WTC11 (cell line): Measurements from ENCODE around the gene GIPC1. TPM values are rescaled to one million over a fixed set of nuclear protein-coding genes. Genes with fewer than 3 reads are reported as not detected.

Source experiments
- ATAC-seq: fragments of 200-7000 bp; cut with Tn5 transposase; 2 replicates; pipeline ENCODE4 v1.10.0; 2021; ENCODE audit warnings: mild to moderate bottlenecking, moderate library complexity
- CTCF ChIA-PET: fragments of 300-600 bp; sonication (Branson Sonifier 250); formaldehyde crosslinking; loops from one replicate; lab custom pipeline; 2021; ENCODE audit warnings: antibody characterized with exemption; lab: Charles Lee
- POLR2A ChIA-PET: fragments of 350-600 bp; sonication (Branson Sonifier 250); formaldehyde crosslinking; loops from one replicate; lab custom pipeline; 2021; ENCODE audit warnings: antibody characterized with exemption; lab: Charles Lee
- DNase-seq: peaks from one replicate; pipeline ENCODE4 v3.0.0; 2021; ENCODE audit warnings: low spot score
- H3K27ac Mint-ChIP-seq: 2 replicates; pipeline ENCODE4 v1.8.0; 2021; ENCODE audit warnings: mixed read lengths
- H3K27me3 Mint-ChIP-seq: 2 replicates; pipeline ENCODE4 v1.8.0; 2021; ENCODE audit warnings: low read depth, mild to moderate bottlenecking, moderate library complexity, mixed read lengths
- H3K36me3 Mint-ChIP-seq: 2 replicates; pipeline ENCODE4 v1.8.0; 2021; ENCODE audit warnings: mixed read lengths
- H3K4me1 Mint-ChIP-seq: 2 replicates; pipeline ENCODE4 v1.8.0; 2022; ENCODE audit warnings: mixed read lengths
- H3K4me3 Mint-ChIP-seq: 2 replicates; pipeline ENCODE4 v1.8.0; 2021; ENCODE audit warnings: mild to moderate bottlenecking, moderate library complexity, mixed read lengths
- H3K9me3 Mint-ChIP-seq: 2 replicates; pipeline ENCODE4 v1.8.0; 2021; ENCODE audit warnings: mixed read lengths
- CBFB ChIP-seq: sonication (generic); formaldehyde crosslinking; IDR thresholded peaks from 2 replicates; pipeline ENCODE4 v1.8.1; 2022; ENCODE audit warnings: mild to moderate bottlenecking, low read depth, missing genetic modification reagents
- E2F5 ChIP-seq: sonication (generic); formaldehyde crosslinking; IDR thresholded peaks from 2 replicates; pipeline ENCODE4 v1.8.1; 2022; ENCODE audit warnings: mild to moderate bottlenecking, moderate library complexity, missing genetic modification reagents
- FOXP1 ChIP-seq: sonication (generic); formaldehyde crosslinking; IDR thresholded peaks from 2 replicates; pipeline ENCODE4 v1.8.0; 2022; ENCODE audit warnings: missing genetic modification reagents, mild to moderate bottlenecking, moderate library complexity, borderline replicate concordance
- FOXP4 ChIP-seq: sonication (generic); formaldehyde crosslinking; IDR thresholded peaks from 2 replicates; pipeline ENCODE4 v1.8.0; 2022; ENCODE audit warnings: mild to moderate bottlenecking, missing genetic modification reagents
- GABPB1 ChIP-seq: sonication (generic); formaldehyde crosslinking; IDR thresholded peaks from 2 replicates; pipeline ENCODE4 v1.8.1; 2023; ENCODE audit warnings: mild to moderate bottlenecking, missing genetic modification reagents
- JAZF1 ChIP-seq: fragments of 250-450 bp; sonication (Bioruptor Pico); IDR thresholded peaks from 2 replicates; pipeline ENCODE4 v1.9.0; 2021; ENCODE audit warnings: moderate library complexity, mild to moderate bottlenecking, inconsistent platforms
- JUN ChIP-seq: sonication (generic); formaldehyde crosslinking; IDR thresholded peaks from 2 replicates; pipeline ENCODE4 v1.8.0; 2023; ENCODE audit warnings: mild to moderate bottlenecking, missing genetic modification reagents
- NFATC4 ChIP-seq: fragments of 250-450 bp; sonication (Bioruptor Pico); IDR thresholded peaks from 2 replicates; pipeline ENCODE4 v1.9.0; 2021; ENCODE audit warnings: mild to moderate bottlenecking
- NR1H2 ChIP-seq: sonication (generic); formaldehyde crosslinking; IDR thresholded peaks from 2 replicates; pipeline ENCODE4 v1.9.0; 2021; ENCODE audit warnings: mild to moderate bottlenecking, moderate library complexity, missing genetic modification reagents
- RELA ChIP-seq: sonication (generic); formaldehyde crosslinking; IDR thresholded peaks from 2 replicates; pipeline ENCODE4 v1.8.1; 2022; ENCODE audit warnings: missing genetic modification reagents, mild to moderate bottlenecking, borderline replicate concordance
- SMAD4 ChIP-seq: sonication (generic); formaldehyde crosslinking; IDR thresholded peaks from 2 replicates; pipeline ENCODE4 v1.8.0; 2022; ENCODE audit warnings: mild to moderate bottlenecking, missing genetic modification reagents
- TEAD1 ChIP-seq: sonication (generic); formaldehyde crosslinking; IDR thresholded peaks from 2 replicates; pipeline ENCODE4 v1.8.0; 2022; ENCODE audit warnings: mild to moderate bottlenecking, missing genetic modification reagents
- TEAD4 ChIP-seq: sonication (generic); formaldehyde crosslinking; IDR thresholded peaks from 2 replicates; pipeline ENCODE4 v1.8.0; 2022; ENCODE audit warnings: mild to moderate bottlenecking, missing genetic modification reagents
- USF1 ChIP-seq: sonication (generic); formaldehyde crosslinking; IDR thresholded peaks from 2 replicates; pipeline ENCODE4 v1.8.0; 2022; ENCODE audit warnings: mild to moderate bottlenecking, missing genetic modification reagents
- ZMAT4 ChIP-seq: fragments of 250-450 bp; sonication (Bioruptor Pico); IDR thresholded peaks from 2 replicates; pipeline ENCODE4 v1.9.0; 2021; ENCODE audit warnings: mild to moderate bottlenecking
- ZNF121 ChIP-seq: sonication (generic); formaldehyde crosslinking; IDR thresholded peaks from 2 replicates; pipeline ENCODE4 v1.8.0; 2023; ENCODE audit warnings: missing genetic modification reagents
- ZNF416 ChIP-seq: fragments of 250-450 bp; sonication (Bioruptor Pico); IDR thresholded peaks from 2 replicates; pipeline ENCODE4 v1.9.0; 2021; ENCODE audit warnings: mild to moderate bottlenecking, inconsistent platforms
- total RNA-seq: library from RNA; stranded (reverse); gene quantifications from 3 replicates; pipeline ENCODE4 v1.2.3, GENCODE V29; 2021
- TF ChIP-seq, protein P1 (sequence below): sonication (generic); formaldehyde crosslinking; IDR thresholded peaks from 2 replicates; pipeline ENCODE4 v1.8.0; 2022; ENCODE audit warnings: mild to moderate bottlenecking, missing genetic modification reagents
- TF ChIP-seq, protein P2 (sequence below): sonication (generic); formaldehyde crosslinking; IDR thresholded peaks from 2 replicates; pipeline ENCODE4 v1.8.1; 2023; ENCODE audit warnings: mild to moderate bottlenecking, moderate library complexity, missing genetic modification reagents
- TF ChIP-seq, protein P3 (sequence below): fragments of 250-450 bp; sonication (Bioruptor Pico); IDR thresholded peaks from 2 replicates; pipeline ENCODE4 v1.9.0; 2021; ENCODE audit warnings: moderate library complexity, mild to moderate bottlenecking, inconsistent platforms, borderline replicate concordance
- TF ChIP-seq, protein P4 (sequence below): sonication (generic); formaldehyde crosslinking; IDR thresholded peaks from 2 replicates; pipeline ENCODE4 v1.8.0; 2022; ENCODE audit warnings: mild to moderate bottlenecking, missing genetic modification reagents
- TF ChIP-seq, protein P5 (sequence below): fragments of 250-450 bp; sonication (Bioruptor Pico); IDR thresholded peaks from 2 replicates; pipeline ENCODE4 v2.1.2; 2022; ENCODE audit warnings: mild to moderate bottlenecking, moderate library complexity
- TF ChIP-seq, protein P6 (sequence below): sonication (generic); formaldehyde crosslinking; IDR thresholded peaks from 2 replicates; pipeline ENCODE4 v1.8.1; 2023; ENCODE audit warnings: mild to moderate bottlenecking, missing genetic modification reagents
- TF ChIP-seq, protein P7 (sequence below): sonication (generic); formaldehyde crosslinking; conservative IDR thresholded peaks from 2 replicates; pipeline ENCODE4 v1.8.1; 2022; ENCODE audit warnings: mild to moderate bottlenecking, missing genetic modification reagents

The GIPC1 gene
- total RNA-seq, 1 experiment from 2014 or later = 76.5 TPM

DNA sequence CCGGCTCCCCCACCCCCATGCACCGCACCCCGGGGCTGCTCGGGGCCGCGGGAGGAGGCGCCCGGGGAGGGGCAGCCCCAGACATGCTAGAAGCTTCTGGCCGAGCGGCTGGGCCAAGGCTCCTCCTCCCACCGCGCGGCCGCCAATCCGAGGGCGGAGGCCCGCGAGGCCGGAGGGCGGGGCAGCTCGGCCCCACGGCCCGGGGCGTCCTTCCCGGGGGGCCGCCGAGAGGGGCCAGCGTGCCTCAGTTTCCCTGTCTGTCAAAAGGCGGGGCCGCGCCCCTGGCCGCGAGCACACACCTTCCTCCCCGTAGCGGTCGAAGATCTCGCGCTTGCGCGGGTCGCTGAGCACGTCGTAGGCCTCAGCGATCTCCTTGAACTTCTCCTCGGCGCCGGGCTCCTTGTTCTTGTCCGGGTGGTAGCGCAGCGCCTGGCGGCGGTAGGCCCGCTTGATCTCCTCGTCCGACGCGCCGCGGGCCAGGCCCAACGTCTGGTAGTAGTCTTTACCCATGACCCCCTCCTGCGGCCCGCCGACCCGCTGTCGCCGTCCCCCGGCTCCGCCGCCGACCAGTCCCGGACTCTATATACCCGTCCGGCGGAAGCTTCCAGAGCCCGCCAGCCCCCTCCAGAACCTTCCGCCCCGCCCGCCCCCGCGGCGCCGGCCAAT, 22.0 kb upstream of the GIPC1 start, which contains the start of gene DNAJB1:
TSS of gene DNAJB1 (minus strand) at position 558 of the 666 bp plus-strand sequence. CDS start at position 510, 48 bp downstream.
- H3K9me3 Mint-ChIP-seq = no peaks in the 10 kb centered on the region
- ChIA-PET CTCF (interaction anchor here (0.6 to 3.8 kb wide), 12 partner anchors 8 to 112 kb away, joined by 3 to 34 read pairs (median 6); partner anchors contain the start of gene GIPC1), POLR2A (interaction anchor here (0.5 to 1.5 kb wide), 14 partner anchors 10 to 706 kb away, joined by 3 to 6 read pairs (median 4); partner anchors contain the start of genes GIPC1 and NDUFB7)
- peak within 1 kb of the TSS; percentile 92 for H3K4me3 Mint-ChIP-seq
- peaks cover 27% of the 10 kb centered on the region for H3K4me1 Mint-ChIP-seq
- DNase-seq (peak; percentile 58), ATAC-seq (peak; percentile 77)
- H3K27ac Mint-ChIP-seq = peak within 1 kb of the TSS; percentile 94
- H3K27me3 Mint-ChIP-seq = no peaks in the 10 kb centered on the region
- peaks cover 25% of the 10 kb centered on the region for H3K36me3 Mint-ChIP-seq
- TF ChIP-seq JUN (CRISPR knock-in tag) (peak; percentile 76; the same call in 1 of the 2 replicates), ZNF416 (peak; percentile 90), SMAD4 (CRISPR knock-in tag) (0 out of 2 replicates have a peak, but pooled peaks have one; percentile 57), E2F5 (CRISPR knock-in tag) (peak; percentile 47; the same call in 1 of the 2 replicates), RELA (CRISPR knock-in tag) (no peak), ZNF121 (CRISPR knock-in tag) (no peak), JAZF1 (no peak), GABPB1 (no peak), FOXP1 (CRISPR knock-in tag) (no peak), USF1 (CRISPR knock-in tag) (peak; percentile 43; the same call in 1 of the 2 replicates), TEAD4 (0 out of 2 replicates have a peak, but pooled peaks have one; percentile 46), CBFB (CRISPR knock-in tag) (no peak), TEAD1 (CRISPR knock-in tag) (peak; percentile 78), NFATC4 (peak; percentile 72; the same call in 1 of the 2 replicates), FOXP4 (peak; percentile 63; the same call in 1 of the 2 replicates), NR1H2 (CRISPR knock-in tag) (no peak), ZMAT4 (CRISPR knock-in tag) (peak; percentile 32; the same call in 1 of the 2 replicates)
- TF ChIP-seq, protein P1, sequence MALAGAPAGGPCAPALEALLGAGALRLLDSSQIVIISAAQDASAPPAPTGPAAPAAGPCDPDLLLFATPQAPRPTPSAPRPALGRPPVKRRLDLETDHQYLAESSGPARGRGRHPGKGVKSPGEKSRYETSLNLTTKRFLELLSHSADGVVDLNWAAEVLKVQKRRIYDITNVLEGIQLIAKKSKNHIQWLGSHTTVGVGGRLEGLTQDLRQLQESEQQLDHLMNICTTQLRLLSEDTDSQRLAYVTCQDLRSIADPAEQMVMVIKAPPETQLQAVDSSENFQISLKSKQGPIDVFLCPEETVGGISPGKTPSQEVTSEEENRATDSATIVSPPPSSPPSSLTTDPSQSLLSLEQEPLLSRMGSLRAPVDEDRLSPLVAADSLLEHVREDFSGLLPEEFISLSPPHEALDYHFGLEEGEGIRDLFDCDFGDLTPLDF (CRISPR knock-in tag) = no peak
- TF ChIP-seq, protein P2, sequence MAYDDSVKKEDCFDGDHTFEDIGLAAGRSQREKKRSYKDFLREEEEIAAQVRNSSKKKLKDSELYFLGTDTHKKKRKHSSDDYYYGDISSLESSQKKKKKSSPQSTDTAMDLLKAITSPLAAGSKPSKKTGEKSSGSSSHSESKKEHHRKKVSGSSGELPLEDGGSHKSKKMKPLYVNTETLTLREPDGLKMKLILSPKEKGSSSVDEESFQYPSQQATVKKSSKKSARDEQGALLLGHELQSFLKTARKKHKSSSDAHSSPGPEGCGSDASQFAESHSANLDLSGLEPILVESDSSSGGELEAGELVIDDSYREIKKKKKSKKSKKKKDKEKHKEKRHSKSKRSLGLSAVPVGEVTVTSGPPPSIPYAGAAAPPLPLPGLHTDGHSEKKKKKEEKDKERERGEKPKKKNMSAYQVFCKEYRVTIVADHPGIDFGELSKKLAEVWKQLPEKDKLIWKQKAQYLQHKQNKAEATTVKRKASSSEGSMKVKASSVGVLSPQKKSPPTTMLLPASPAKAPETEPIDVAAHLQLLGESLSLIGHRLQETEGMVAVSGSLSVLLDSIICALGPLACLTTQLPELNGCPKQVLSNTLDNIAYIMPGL (CRISPR knock-in tag) = peak; percentile 86
- TF ChIP-seq, protein P3, sequence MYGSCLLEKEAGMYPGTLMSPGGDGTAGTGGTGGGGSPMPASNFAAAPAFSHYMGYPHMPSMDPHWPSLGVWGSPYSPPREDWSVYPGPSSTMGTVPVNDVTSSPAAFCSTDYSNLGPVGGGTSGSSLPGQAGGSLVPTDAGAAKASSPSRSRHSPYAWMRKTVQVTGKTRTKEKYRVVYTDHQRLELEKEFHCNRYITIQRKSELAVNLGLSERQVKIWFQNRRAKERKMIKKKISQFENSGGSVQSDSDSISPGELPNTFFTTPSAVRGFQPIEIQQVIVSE = no peak
- TF ChIP-seq, protein P4, sequence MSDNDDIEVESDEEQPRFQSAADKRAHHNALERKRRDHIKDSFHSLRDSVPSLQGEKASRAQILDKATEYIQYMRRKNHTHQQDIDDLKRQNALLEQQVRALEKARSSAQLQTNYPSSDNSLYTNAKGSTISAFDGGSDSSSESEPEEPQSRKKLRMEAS = peak; percentile 23; the same call in 1 of the 2 replicates
- TF ChIP-seq, protein P5, sequence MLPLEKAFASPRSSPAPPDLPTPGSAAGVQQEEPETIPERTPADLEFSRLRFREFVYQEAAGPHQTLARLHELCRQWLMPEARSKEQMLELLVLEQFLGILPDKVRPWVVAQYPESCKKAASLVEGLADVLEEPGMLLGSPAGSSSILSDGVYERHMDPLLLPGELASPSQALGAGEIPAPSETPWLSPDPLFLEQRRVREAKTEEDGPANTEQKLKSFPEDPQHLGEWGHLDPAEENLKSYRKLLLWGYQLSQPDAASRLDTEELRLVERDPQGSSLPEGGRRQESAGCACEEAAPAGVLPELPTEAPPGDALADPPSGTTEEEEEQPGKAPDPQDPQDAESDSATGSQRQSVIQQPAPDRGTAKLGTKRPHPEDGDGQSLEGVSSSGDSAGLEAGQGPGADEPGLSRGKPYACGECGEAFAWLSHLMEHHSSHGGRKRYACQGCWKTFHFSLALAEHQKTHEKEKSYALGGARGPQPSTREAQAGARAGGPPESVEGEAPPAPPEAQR (CRISPR knock-in tag) = no peak
- TF ChIP-seq, protein P6, sequence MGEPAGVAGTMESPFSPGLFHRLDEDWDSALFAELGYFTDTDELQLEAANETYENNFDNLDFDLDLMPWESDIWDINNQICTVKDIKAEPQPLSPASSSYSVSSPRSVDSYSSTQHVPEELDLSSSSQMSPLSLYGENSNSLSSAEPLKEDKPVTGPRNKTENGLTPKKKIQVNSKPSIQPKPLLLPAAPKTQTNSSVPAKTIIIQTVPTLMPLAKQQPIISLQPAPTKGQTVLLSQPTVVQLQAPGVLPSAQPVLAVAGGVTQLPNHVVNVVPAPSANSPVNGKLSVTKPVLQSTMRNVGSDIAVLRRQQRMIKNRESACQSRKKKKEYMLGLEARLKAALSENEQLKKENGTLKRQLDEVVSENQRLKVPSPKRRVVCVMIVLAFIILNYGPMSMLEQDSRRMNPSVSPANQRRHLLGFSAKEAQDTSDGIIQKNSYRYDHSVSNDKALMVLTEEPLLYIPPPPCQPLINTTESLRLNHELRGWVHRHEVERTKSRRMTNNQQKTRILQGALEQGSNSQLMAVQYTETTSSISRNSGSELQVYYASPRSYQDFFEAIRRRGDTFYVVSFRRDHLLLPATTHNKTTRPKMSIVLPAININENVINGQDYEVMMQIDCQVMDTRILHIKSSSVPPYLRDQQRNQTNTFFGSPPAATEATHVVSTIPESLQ (CRISPR knock-in tag) = no peak
- TF ChIP-seq, protein P7, sequence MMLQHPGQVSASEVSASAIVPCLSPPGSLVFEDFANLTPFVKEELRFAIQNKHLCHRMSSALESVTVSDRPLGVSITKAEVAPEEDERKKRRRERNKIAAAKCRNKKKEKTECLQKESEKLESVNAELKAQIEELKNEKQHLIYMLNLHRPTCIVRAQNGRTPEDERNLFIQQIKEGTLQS (CRISPR knock-in tag) = no peak
